Ishikawa (cell line): ENCODE data around the gene PYGL.

Experiments used
- CEBPB ChIP-seq: IDR thresholded peaks from 2 replicates; pipeline ENCODE4 v1.6.1; 2012
- CREB1 ChIP-seq: IDR thresholded peaks from 2 replicates; pipeline ENCODE4 v1.6.1; 2012; ENCODE audit warnings: low read depth
- EGR1 ChIP-seq: IDR thresholded peaks from 2 replicates; pipeline ENCODE4 v1.6.1; 2012
- EP300 ChIP-seq: IDR thresholded peaks from 2 replicates; pipeline ENCODE4 v1.6.1; 2012; ENCODE audit warnings: borderline replicate concordance
- FOXM1 ChIP-seq: IDR thresholded peaks from 2 replicates; pipeline ENCODE4 v1.6.1; 2012; ENCODE audit warnings: low read depth, borderline replicate concordance
- NFIC ChIP-seq: IDR thresholded peaks from 2 replicates; pipeline ENCODE4 v1.6.1; 2012
- RAD21 ChIP-seq: IDR thresholded peaks from 2 replicates; pipeline ENCODE4 v1.6.1; 2012; ENCODE audit warnings: low read depth
- TAF1 ChIP-seq: IDR thresholded peaks from 2 replicates; pipeline ENCODE4 v1.6.1; 2012; ENCODE audit warnings: low read depth, mild to moderate bottlenecking
- TCF12 ChIP-seq: IDR thresholded peaks from 2 replicates; pipeline ENCODE4 v1.6.1; 2012; ENCODE audit warnings: low read depth
- TEAD4 ChIP-seq: IDR thresholded peaks from 2 replicates; pipeline ENCODE4 v1.6.1; 2012
- YY1 ChIP-seq: IDR thresholded peaks from 2 replicates; pipeline ENCODE4 v1.6.1; 2012; ENCODE audit warnings: low read depth
- ZBTB7A ChIP-seq: IDR thresholded peaks from 2 replicates; pipeline ENCODE4 v1.6.1; 2012; ENCODE audit warnings: low read depth
- TF ChIP-seq, protein P1 (sequence below): IDR thresholded peaks from 2 replicates; pipeline ENCODE4 v1.6.1; 2012
- TF ChIP-seq, protein P2 (sequence below): IDR thresholded peaks from 2 replicates; pipeline ENCODE4 v1.6.1; 2012
- TF ChIP-seq, protein P3 (sequence below): IDR thresholded peaks from 2 replicates; pipeline ENCODE4 v1.6.1; 2012; ENCODE audit warnings: low read depth, mild to moderate bottlenecking

The PYGL gene

DNA sequence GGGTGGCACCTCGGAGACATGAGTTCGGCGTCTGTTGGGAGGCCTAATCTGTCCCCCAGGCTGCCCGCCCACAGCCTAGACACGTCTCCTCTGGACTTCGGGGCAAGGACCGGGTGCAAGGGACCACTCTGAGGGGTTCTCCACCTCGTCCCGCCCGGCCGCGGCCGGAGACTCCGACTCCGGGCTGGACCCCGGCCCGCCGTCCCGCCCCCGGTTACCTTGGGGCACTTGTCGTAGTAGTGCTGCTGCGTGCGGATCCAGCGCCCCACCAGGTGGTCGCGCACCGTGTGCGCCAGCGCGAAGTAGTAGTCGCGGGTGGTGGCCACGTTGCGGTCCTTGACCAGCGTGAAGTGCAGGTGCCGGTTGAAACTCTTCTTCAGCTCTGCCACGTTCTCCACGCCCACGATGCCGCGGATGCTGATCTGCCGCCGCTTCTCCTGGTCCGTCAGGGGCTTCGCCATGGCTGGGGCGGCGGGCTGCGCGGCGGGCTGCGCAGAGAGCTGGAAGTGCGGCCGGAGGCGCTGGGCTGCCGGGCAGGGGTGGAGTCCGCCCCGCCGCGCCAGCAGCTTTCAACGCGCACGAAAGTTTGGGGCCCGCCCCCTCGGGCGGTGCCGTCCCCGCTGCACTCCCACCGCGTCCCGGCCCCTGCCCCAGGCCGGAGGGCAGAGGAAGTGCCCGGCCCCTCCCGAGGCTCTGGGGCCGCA, at the start of gene PYGL:
TSS of gene PYGL (minus strand) at position 541 of the 704 bp plus-strand sequence. CDS start at position 461, 80 bp downstream.
- TF ChIP-seq, protein P1, sequence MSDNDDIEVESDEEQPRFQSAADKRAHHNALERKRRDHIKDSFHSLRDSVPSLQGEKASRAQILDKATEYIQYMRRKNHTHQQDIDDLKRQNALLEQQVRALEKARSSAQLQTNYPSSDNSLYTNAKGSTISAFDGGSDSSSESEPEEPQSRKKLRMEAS = peak; percentile 78
- TF ChIP-seq RAD21 (no peak), NFIC (no peak), CREB1 (no peak), TEAD4 (no peak), TAF1 (peak; percentile 51; the same call in 1 of the 2 replicates), CEBPB (no peak), YY1 (peak; percentile 61; the same call in 1 of the 2 replicates), EP300 (0 out of 2 replicates have a peak, but pooled peaks have one; percentile 9), TCF12 (no peak), FOXM1 (no peak), ZBTB7A (peak; percentile 42; the same call in 1 of the 2 replicates)
- TF ChIP-seq, protein P2, sequence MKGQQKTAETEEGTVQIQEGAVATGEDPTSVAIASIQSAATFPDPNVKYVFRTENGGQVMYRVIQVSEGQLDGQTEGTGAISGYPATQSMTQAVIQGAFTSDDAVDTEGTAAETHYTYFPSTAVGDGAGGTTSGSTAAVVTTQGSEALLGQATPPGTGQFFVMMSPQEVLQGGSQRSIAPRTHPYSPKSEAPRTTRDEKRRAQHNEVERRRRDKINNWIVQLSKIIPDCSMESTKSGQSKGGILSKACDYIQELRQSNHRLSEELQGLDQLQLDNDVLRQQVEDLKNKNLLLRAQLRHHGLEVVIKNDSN = 0 out of 2 replicates have a peak, but pooled peaks have one; percentile 5
- TF ChIP-seq, protein P3, sequence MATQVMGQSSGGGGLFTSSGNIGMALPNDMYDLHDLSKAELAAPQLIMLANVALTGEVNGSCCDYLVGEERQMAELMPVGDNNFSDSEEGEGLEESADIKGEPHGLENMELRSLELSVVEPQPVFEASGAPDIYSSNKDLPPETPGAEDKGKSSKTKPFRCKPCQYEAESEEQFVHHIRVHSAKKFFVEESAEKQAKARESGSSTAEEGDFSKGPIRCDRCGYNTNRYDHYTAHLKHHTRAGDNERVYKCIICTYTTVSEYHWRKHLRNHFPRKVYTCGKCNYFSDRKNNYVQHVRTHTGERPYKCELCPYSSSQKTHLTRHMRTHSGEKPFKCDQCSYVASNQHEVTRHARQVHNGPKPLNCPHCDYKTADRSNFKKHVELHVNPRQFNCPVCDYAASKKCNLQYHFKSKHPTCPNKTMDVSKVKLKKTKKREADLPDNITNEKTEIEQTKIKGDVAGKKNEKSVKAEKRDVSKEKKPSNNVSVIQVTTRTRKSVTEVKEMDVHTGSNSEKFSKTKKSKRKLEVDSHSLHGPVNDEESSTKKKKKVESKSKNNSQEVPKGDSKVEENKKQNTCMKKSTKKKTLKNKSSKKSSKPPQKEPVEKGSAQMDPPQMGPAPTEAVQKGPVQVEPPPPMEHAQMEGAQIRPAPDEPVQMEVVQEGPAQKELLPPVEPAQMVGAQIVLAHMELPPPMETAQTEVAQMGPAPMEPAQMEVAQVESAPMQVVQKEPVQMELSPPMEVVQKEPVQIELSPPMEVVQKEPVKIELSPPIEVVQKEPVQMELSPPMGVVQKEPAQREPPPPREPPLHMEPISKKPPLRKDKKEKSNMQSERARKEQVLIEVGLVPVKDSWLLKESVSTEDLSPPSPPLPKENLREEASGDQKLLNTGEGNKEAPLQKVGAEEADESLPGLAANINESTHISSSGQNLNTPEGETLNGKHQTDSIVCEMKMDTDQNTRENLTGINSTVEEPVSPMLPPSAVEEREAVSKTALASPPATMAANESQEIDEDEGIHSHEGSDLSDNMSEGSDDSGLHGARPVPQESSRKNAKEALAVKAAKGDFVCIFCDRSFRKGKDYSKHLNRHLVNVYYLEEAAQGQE = no peak

GRCh38 chr14:50985859-50986331, 41.6 kb upstream of the PYGL start:
- TF ChIP-seq TEAD4 (no peak), RAD21 (no peak), ZBTB7A (no peak), FOXM1 (no peak), TAF1 (no peak), EP300 (no peak)
- TF ChIP-seq, protein P3 = no peak

- TF ChIP-seq YY1 (no peak), NFIC (no peak)
These were observed 41.0 kb upstream of the PYGL start for GRCh38 chr14:50985124-50985858.

- TF ChIP-seq CREB1 = no peak
- TF ChIP-seq YY1 = no peak
- TF ChIP-seq, protein P1 = no peak
- no peak for TF ChIP-seq TAF1
- TF ChIP-seq EP300 = no peak
- no peak for TF ChIP-seq NFIC
- no peak for TF ChIP-seq EGR1
- TF ChIP-seq TCF12 = no peak
- TF ChIP-seq CEBPB = no peak
- TF ChIP-seq FOXM1 = no peak
- TF ChIP-seq, protein P2 = no peak
These were observed 39.9 kb upstream of the PYGL start for GRCh38 chr14:50984036-50984710.
